Cardiac fibroblast (primary cell): ENCODE data around the gene MACF1.

ENCODE experiments used
- DNase-seq, 2 donors: peaks; one replicate each; pipeline versions ENCODE4 v3.0.0 to v3.0.0-alpha.2; 2010; ENCODE audit warnings: low read depth in 2 of 2
- H3K4me3 ChIP-seq, 2 donors: replicated peaks in 1 of 2; 1 replicate in 1 of 2; 2 replicates in 1 of 2; pipeline ENCODE4 v1.5.1; 2011; ENCODE audit warnings: low read depth in 2 of 2, low read length in 2 of 2, mild to moderate bottlenecking in 2 of 2, moderate library complexity in 1 of 2
- TF ChIP-seq, protein P1 (sequence below): IDR thresholded peaks from one replicate; pipeline ENCODE4 v1.5.1; 2011; ENCODE audit warnings: low read depth, mild to moderate bottlenecking, low read length, inconsistent platforms

MACF1 gene

GRCh38 chr1:39342776-39343175 is 138.3 kb downstream of the MACF1 start:
- DNase-seq: no peak
- H3K4me3 ChIP-seq: no peak overlapping the region
- TF ChIP-seq, protein P1, sequence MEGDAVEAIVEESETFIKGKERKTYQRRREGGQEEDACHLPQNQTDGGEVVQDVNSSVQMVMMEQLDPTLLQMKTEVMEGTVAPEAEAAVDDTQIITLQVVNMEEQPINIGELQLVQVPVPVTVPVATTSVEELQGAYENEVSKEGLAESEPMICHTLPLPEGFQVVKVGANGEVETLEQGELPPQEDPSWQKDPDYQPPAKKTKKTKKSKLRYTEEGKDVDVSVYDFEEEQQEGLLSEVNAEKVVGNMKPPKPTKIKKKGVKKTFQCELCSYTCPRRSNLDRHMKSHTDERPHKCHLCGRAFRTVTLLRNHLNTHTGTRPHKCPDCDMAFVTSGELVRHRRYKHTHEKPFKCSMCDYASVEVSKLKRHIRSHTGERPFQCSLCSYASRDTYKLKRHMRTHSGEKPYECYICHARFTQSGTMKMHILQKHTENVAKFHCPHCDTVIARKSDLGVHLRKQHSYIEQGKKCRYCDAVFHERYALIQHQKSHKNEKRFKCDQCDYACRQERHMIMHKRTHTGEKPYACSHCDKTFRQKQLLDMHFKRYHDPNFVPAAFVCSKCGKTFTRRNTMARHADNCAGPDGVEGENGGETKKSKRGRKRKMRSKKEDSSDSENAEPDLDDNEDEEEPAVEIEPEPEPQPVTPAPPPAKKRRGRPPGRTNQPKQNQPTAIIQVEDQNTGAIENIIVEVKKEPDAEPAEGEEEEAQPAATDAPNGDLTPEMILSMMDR: no peak

- DNase-seq: no peak
- no peak overlapping the region for H3K4me3 ChIP-seq
- TF ChIP-seq, protein P1: no peak
Measured at GRCh38 chr1:39344394-39345154, 140.1 kb downstream of the MACF1 start.

GRCh38 chr1:39346872-39347271 is 142.4 kb downstream of the MACF1 start:
- TF ChIP-seq, protein P1: no peak

DNA sequence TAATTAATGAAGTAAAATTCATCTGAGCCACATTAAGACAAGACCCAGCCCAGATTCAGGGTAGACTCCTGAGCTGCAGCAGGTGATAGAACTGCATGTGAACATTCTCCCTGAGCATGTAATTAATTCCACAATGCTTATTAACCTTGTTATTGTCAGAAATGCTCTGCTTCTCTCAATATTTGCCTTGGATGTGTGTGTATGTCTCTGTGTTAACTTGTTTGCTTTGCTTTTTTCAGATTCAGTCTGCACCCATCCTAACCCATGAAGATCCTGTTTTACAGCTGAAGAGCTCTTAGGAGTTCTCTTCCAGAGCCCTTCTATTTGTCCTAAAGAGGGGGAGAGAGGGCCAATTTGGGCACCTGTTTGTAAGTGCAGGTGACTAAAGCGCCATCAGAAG is 143.8 kb downstream of the MACF1 start:
- no peak for DNase-seq
- TF ChIP-seq, protein P1: no peak
- H3K4me3 ChIP-seq: no peak overlapping the region

More at GRCh38 chr1:39346872-39347271, 142.4 kb downstream of the MACF1 start:
- DNase-seq: no peak
- no peak overlapping the region for H3K4me3 ChIP-seq

GRCh38 chr1:39352881-39353280 is 148.4 kb downstream of the MACF1 start:
- no peak for DNase-seq
- no peak overlapping the region for H3K4me3 ChIP-seq
- TF ChIP-seq, protein P1: no peak

DNA sequence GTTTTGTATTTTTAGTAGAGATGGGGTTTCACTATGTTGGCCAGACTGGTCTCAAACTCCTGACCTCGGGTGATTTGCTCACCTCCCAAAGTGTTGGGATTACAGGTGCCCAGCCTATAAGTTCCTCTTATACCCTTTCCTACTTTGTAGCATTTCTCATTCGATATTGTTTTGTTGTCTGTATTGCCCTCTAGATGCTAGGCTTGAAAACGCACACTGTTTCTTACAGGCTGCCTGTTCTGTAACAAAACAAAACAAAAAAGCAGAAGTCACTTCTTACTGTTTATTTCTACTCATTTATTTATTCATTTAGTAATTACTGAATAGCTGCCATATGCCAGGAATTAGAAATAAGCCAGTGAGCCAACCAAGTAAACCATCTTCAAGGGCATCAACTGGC is 150.1 kb downstream of the MACF1 start:
- TF ChIP-seq, protein P1: no peak
- DNase-seq: peak in 1 of 2 donors; percentile 12

More for the DNA sequence above, 150.1 kb downstream of the MACF1 start:
- H3K4me3 ChIP-seq: no peak overlapping the region
